GM21529 (cell line): ENCODE results near the gene TGFBR2.
"Not testable (repeated sequence)": the region's sequence is repeated elsewhere in the genome, so short reads cannot be mapped to it uniquely, and the experiment has no call there.

Experiments used
- ATAC-seq: cut with Tn5 transposase; IDR thresholded peaks from one replicate; pipeline ENCODE4 v1.9.1; 2021; ENCODE audit not compliant: unreplicated experiment

The TGFBR2 gene

GRCh38 chr3:30617653-30618052 is 11.3 kb downstream of the TGFBR2 start:
- ATAC-seq = no peak

DNA sequence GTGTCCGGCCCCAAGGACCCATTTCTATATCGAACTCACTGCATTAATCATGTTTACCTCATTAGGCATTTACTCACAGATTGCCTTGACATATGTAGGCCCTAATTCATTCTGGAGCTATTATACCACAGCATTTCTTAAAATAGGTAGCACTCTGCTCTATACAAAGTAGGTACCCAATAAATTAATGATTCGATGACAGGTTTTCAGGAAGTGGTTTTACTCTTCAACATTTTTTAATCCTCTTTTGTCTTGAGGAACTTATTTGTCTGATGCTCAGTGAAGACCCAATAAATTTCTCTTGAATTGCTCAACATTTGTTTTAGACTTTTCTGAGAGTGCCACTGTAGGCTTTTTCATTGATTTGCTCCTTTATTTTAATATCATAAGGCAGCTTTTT is 12.1 kb downstream of the TGFBR2 start:
- ATAC-seq = no peak

GRCh38 chr3:30619318-30619717 is 12.9 kb downstream of the TGFBR2 start:
- no peak for ATAC-seq

- ATAC-seq = no peak
Observed at GRCh38 chr3:30620402-30621360, 14.3 kb downstream of the TGFBR2 start.

- ATAC-seq = no peak
Observed at GRCh38 chr3:30621576-30621975, 15.2 kb downstream of the TGFBR2 start.

- no peak for ATAC-seq
Observed at GRCh38 chr3:30622047-30622545, 15.7 kb downstream of the TGFBR2 start.

DNA sequence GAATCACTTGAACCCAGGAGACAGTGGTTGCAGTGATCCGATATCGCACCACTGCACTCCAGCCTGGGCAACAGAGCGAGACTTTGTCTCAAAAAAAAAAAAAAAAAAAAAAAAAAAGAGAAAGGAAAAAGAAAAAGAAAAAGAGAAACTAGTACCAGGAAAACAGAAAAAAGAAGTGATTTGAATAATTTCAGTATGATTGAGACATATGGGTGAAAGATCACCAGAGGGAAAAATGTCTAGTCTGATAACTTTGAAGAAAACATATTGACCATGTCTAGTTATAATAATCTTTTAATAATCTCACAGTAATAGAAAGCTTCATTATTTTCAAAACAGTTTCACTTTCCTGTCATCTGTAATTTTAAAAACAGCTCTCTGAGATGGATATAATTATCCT is 16.4 kb downstream of the TGFBR2 start:
- no peak for ATAC-seq

GRCh38 chr3:30623351-30623750 is 16.9 kb downstream of the TGFBR2 start:
- no peak for ATAC-seq

- not testable (repeated sequence) for ATAC-seq
Observed at GRCh38 chr3:30624480-30624879, 18.1 kb downstream of the TGFBR2 start.

GRCh38 chr3:30625541-30626438 is 19.4 kb downstream of the TGFBR2 start:
- no peak for ATAC-seq

DNA sequence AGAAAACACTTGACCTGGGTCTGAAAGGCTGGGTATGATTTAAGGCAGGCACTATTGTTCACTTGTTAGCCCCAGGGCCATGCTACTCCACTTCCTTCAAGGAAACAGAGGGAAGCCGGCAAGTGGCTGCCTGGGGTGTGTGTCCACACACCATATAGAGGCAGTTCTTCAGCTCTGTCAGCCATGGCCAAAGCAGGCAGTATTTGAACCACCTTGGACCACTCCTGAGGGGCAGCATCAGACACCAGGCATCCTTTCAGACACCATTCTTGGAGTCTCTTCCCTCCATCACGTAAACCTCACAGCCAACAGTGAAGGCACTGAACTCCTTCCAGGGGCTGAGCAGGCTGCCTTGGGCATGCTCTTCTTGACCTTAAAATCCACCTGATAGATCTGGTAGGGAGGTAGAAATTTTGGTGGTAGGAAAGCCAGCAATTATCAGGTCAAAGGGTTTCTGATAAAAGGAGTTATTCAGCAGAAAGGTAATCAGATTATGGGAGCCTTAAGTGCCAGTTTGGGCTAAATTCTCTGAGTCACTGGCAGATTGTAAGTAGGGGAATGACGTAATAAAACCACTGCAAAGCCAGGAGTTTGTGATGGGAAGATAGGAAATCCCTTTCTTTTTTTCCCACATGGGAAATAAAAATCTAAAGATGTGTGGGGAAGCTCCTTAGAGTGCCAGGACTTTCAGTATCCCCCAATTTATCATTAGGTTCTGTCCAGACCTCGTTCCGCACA is 20.2 kb downstream of the TGFBR2 start:
- no peak for ATAC-seq

DNA sequence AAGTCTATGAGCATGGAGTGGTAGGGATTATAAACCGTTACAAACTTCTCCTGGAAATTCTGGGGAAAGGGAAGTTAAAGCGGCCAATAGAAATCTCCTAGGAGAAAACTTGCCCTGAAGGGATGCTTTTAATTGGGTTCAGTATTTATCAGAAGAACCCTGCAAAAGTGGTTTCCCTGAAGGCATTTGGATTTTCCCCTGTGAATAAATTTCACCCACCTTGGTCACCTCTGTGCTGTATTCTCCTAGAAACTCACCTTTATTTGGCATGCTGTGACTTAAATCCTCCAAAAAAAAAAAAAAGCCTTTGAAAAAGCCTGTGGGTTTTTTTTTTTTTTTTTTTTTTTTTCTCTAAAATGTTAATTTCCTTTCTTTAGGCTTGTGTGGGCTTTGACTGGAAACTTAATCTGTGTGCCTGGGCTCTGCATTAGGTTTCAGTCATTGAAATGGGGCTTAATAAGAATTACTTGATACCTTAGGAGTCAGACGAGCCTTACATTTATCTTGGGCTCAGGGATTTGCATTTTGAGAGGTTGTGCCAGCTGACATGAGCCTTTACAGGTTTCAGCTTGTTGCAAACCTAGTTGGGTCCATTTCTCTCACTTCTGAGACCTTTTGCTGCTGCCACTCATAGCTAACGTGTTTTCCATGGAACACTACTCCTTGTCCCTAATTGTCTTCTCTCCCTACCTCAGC is 22.0 kb downstream of the TGFBR2 start:
- ATAC-seq = no peak

DNA sequence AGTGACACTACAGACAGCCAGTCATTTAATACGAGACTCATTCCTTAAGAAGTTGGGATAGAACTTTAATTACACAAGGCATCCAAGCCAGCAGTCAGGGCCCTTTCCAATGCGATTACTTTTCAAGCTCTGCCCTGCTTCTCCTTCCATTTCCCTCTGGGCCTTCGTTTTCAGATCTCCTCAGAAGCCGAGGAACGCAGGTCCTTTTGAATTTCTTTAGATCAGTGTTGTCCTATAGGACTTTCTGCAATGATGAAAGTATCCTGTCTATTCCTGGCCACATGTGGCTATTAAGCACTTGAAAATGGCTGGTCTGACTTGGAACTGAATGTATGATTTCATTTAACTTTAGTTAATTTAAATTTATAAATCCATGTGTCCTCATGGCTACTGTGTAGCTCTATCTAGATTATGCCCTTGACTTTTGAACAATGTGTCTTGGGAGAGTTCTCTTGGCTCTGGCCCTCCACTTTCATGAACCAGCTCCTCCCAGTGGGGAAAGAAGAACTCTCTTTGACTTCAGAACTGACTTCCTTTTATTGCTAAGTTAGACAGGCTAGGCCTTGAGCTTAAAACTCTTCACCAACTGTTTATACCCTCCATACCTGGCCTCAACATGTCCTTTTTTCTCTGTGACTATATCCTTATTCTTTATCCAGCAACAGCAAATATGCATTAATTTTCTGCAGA is 22.6 kb downstream of the TGFBR2 start:
- no peak for ATAC-seq

DNA sequence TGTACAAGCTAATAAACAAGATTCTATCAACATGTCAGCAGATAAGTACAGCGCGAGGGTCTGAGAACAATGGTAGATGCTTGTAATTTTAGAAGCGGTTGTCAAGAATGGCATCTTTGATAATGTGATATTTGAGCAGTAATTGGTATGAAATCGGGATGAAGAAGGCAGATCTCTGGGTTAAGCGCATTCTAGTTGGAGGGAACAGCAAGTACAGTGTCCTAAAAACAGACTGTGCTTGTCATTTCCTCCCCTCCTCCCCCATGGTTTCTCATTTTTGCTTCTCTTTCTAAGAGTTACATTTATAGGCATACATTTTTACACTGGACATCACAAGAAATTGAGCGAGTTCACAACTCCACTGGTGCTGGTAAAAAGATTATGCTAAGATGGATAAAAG is 23.3 kb downstream of the TGFBR2 start:
- ATAC-seq = no peak

DNA sequence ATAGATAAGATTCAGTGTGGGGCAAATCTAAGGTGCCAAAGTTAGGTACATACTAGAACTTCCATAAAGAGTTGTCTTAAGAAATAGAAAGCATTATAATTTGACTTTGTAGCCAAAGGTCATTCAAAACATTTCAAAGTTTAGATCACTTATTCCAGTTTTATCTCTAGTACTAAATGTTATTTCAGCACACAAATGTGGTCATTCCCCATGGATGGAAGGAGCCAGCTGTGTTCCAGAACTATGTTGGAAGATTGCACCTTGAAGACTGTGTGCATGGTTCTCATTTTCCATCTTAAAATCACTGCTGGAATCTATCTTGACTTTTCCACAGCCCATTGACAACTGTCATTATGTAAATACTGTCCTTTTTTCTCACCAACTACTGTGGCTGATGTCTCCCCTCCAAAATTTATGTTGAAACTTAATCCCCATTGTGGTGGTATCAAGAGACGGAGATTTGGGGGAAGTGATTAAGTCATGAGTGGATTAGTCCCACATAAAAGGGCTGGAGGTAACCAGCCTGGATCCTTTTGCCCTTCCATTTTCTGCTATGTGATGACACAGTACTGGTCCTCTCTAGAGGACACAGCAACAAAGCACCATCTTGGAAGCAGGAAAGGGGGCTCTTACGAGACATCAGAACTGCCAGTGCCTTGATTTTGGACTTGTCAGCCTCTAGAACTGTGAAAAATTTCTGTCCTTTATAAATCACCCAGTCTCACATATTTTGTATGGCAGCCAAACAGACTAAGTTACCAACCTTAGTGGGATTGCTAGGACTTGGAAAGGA is 24.0 kb downstream of the TGFBR2 start:
- no peak for ATAC-seq

- ATAC-seq = no peak
Observed at GRCh38 chr3:30631243-30631904, 25.0 kb downstream of the TGFBR2 start.

DNA sequence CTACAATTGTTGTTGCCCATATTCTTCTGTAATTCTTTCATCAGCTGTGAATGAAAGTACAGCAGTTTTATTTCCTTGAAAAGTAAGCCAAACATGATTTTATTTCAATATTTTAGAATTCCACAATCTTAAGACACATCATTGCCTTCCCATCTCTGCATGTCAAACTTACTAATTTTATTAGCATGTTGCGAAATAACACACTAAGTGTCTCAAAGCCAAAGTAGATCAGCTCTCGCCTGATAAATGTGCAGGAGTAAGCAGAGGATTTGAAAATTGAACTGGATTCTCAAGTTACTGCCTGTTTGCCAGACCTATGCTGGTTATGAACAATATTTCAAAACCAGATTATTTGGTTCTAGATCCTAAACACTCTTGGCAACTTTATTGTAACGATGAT is 25.7 kb downstream of the TGFBR2 start:
- no peak for ATAC-seq

GRCh38 chr3:30632521-30632920 is 26.1 kb downstream of the TGFBR2 start:
- no peak for ATAC-seq
